Measurements from ENCODE around the gene CHRNB1.

The CHRNB1 gene, protein sequence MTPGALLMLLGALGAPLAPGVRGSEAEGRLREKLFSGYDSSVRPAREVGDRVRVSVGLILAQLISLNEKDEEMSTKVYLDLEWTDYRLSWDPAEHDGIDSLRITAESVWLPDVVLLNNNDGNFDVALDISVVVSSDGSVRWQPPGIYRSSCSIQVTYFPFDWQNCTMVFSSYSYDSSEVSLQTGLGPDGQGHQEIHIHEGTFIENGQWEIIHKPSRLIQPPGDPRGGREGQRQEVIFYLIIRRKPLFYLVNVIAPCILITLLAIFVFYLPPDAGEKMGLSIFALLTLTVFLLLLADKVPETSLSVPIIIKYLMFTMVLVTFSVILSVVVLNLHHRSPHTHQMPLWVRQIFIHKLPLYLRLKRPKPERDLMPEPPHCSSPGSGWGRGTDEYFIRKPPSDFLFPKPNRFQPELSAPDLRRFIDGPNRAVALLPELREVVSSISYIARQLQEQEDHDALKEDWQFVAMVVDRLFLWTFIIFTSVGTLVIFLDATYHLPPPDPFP

GRCh38 chr17:7444682-7445618 is at the start of gene CHRNB1:
Gene CHRNB1, plus strand, starts transcription at chr17:7445061. Its CDS starts 67 bp downstream, at chr17:7445128.
- peak; percentile 97 for DNase-seq

DNA sequence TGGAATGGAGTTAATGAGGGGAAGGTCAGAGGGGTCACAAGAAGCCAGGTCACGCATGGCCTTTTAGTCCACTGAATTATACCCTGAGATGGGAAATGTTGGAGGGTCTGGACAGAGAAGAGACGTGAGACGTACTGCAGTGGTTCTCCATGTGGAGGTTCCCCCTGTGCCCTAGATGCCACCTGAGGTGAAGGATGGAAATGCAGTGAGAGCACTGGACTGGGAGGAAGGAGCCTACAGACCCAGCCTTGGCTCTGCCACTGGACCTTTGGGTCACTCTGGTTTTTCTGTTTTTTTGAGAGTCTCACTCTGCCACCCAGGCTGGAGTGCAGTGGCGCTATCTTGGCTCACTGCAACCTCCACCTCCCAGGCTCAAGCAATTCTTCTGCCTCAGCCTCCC is 48.7 kb upstream of the CHRNB1 start:
- peak; percentile 53 for DNase-seq

DNA sequence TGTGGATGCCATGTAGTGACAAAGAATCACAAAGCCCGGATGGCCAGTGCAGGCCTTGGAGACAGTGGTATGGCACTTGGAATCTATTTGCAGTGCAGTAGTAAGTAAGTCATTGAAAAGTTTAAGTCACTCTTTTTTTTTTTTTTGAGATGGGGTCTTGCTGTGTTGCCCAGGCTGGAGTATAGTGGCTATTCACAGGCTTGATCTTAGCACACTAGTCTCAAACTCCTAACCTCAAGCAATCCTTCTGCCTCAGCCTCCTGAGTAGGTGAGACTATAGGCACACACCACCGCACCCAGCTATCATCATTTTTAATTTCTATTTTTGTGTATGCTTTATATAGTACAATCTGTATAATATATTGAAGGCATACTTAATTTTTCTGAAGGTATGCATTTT is 46.2 kb upstream of the CHRNB1 start:
- no peak for DNase-seq

GRCh38 chr17:7403043-7403726 is 41.7 kb upstream of the CHRNB1 start:
- no peak for DNase-seq

DNA sequence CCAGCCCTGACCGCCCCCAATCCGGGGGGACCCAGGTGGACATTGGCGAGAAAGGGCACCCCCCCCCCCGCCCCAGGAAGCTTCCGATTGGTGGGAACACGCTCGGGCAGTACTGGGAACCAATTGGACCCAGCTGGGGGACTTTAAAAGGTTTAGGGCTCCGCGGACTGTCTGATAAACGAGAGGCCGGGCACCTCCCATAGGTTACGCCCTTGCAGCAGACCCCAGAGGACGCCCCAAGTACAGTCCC is 41.2 kb upstream of the CHRNB1 start:
- no peak for DNase-seq

GRCh38 chr17:7403977-7404736 is 40.7 kb upstream of the CHRNB1 start, which contains the start of gene TMEM256:
Gene TMEM256, minus strand, starts transcription at chr17:7404097. Its CDS starts 13 bp downstream, at chr17:7404084.
- peak; percentile 100 for DNase-seq

DNA sequence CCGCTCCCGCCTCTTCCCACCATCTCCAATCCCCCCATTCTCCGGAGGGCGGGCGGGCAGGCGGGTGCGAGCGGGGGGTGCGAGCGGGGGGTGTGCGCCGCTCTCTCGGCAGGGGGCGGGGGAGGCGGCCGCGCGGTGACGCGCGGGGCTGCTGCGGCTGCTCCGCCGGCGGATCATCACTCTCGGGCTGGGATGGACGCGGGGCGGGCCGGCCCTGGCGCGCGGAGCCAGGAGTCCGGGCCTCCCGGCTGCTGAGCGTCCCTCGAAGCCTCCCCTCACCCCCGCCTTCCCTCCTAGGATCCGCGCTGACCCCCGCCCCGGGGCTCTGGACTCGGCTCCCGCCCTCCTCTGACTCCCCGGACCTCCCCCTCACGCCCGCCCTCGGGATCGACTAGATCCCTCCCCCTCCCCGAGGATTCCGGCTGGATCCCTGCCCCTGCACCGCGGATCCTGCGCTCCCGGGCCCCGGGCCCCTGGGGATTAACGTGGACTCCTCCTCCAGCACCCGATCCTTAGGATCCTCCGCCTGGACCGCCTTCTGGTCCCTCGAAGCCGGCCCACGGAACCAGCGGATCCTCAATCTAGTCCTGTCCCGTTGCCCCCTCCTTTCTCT is 40.0 kb upstream of the CHRNB1 start:
- peak; percentile 81 for DNase-seq

- DNase-seq = no peak
Measured at GRCh38 chr17:7405350-7406234, 39.3 kb upstream of the CHRNB1 start.

- DNase-seq = no peak
Measured at GRCh38 chr17:7406235-7406825, 38.5 kb upstream of the CHRNB1 start.

GRCh38 chr17:7407082-7407481 is 37.8 kb upstream of the CHRNB1 start:
- DNase-seq = no peak

- no peak for DNase-seq
Measured at GRCh38 chr17:7407485-7408251, 37.2 kb upstream of the CHRNB1 start, which contains the start of gene NLGN2. Gene NLGN2, plus strand, starts transcription at chr17:7407845. Its CDS starts 411 bp downstream, at chr17:7408256.

GRCh38 chr17:7408252-7408727 is 36.6 kb upstream of the CHRNB1 start:
- DNase-seq = no peak

- no peak for DNase-seq
Measured at GRCh38 chr17:7408863-7409262, 36.0 kb upstream of the CHRNB1 start.

- no peak for DNase-seq
Measured at GRCh38 chr17:7409716-7410115, 35.1 kb upstream of the CHRNB1 start.

GRCh38 chr17:7410634-7411426 is 34.0 kb upstream of the CHRNB1 start:
- no peak for DNase-seq

- no peak for DNase-seq
Measured at GRCh38 chr17:7411427-7411750, 33.5 kb upstream of the CHRNB1 start.

GRCh38 chr17:7413346-7413985 is 31.4 kb upstream of the CHRNB1 start:
- no peak for DNase-seq

DNA sequence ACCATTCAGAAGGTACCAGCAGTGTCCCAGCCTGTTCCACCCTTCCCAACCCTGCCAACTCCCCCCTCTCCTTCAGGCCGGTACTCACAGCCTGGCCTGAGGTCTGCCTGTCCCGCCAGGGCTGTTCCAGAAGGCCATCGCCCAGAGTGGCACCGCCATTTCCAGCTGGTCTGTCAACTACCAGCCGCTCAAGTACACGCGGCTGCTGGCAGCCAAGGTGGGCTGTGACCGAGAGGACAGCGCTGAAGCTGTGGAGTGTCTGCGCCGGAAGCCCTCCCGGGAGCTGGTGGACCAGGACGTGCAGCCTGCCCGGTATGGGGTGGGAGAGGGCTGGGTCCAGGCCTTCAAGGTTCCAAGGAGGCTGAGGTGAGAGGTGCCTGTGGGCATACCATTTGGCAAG is 30.0 kb upstream of the CHRNB1 start:
- no peak for DNase-seq
